ENCODE measurements around the gene RGS11. TPM values are rescaled to one million over a fixed set of nuclear protein-coding genes. Genes with fewer than 3 reads are reported as not detected.
A peak's percentile ranks its signal among the peaks of the same experiment; 100 is the strongest.

Gene RGS11
- 2.3 TPM for total RNA-seq

GRCh38 chr16:275786-276232, at the start of gene RGS11:
RGS11 (minus strand) TSS chr16:275944; CDS start chr16:275911, 33 bp downstream.
- DNase-seq: no peak

GRCh38 chr16:324451-325334, 48.9 kb upstream of the RGS11 start:
- DNase-seq: peak; percentile 7

GRCh38 chr16:324201-324450, 48.4 kb upstream of the RGS11 start:
- DNase-seq: no peak

GRCh38 chr16:322476-323143, 46.9 kb upstream of the RGS11 start:
- no peak for DNase-seq

- DNase-seq: no peak
These were observed 45.8 kb upstream of the RGS11 start for GRCh38 chr16:321532-321931.

- DNase-seq: no peak
These were observed 44.5 kb upstream of the RGS11 start for GRCh38 chr16:320206-320605.

- DNase-seq: no peak
These were observed 42.9 kb upstream of the RGS11 start for GRCh38 chr16:318628-319027.

- no peak for DNase-seq
These were observed 41.8 kb upstream of the RGS11 start for GRCh38 chr16:317583-317982.

GRCh38 chr16:316741-317464, 41.2 kb upstream of the RGS11 start:
- DNase-seq: no peak

GRCh38 chr16:314795-315299, 39.1 kb upstream of the RGS11 start:
- DNase-seq: no peak

- no peak for DNase-seq
These were observed 38.6 kb upstream of the RGS11 start for GRCh38 chr16:314351-314750.

- DNase-seq: no peak
These were observed 36.0 kb upstream of the RGS11 start for GRCh38 chr16:311725-312124.

GRCh38 chr16:309476-309875, 33.7 kb upstream of the RGS11 start:
- no peak for DNase-seq

GRCh38 chr16:307691-308312, 32.1 kb upstream of the RGS11 start:
- no peak for DNase-seq

- no peak for DNase-seq
These were observed 31.2 kb upstream of the RGS11 start for GRCh38 chr16:306911-307370.

GRCh38 chr16:305916-306626, 30.3 kb upstream of the RGS11 start:
- peak; percentile 19 for DNase-seq

- DNase-seq: no peak
These were observed 28.2 kb upstream of the RGS11 start for GRCh38 chr16:303760-304505.

- DNase-seq: no peak
These were observed 26.2 kb upstream of the RGS11 start for GRCh38 chr16:301950-302349.

GRCh38 chr16:301235-301634, 25.5 kb upstream of the RGS11 start:
- no peak for DNase-seq

- DNase-seq: no peak
These were observed 22.1 kb upstream of the RGS11 start for GRCh38 chr16:297832-298231.
